NCI-H146 (cell line): ENCODE measurements around the gene PALLD.

Experiments
- DNase-seq: peaks from one replicate; lab custom pipeline; 2025; lab: John Stamatoyannopoulos, UW

PALLD gene

DNA sequence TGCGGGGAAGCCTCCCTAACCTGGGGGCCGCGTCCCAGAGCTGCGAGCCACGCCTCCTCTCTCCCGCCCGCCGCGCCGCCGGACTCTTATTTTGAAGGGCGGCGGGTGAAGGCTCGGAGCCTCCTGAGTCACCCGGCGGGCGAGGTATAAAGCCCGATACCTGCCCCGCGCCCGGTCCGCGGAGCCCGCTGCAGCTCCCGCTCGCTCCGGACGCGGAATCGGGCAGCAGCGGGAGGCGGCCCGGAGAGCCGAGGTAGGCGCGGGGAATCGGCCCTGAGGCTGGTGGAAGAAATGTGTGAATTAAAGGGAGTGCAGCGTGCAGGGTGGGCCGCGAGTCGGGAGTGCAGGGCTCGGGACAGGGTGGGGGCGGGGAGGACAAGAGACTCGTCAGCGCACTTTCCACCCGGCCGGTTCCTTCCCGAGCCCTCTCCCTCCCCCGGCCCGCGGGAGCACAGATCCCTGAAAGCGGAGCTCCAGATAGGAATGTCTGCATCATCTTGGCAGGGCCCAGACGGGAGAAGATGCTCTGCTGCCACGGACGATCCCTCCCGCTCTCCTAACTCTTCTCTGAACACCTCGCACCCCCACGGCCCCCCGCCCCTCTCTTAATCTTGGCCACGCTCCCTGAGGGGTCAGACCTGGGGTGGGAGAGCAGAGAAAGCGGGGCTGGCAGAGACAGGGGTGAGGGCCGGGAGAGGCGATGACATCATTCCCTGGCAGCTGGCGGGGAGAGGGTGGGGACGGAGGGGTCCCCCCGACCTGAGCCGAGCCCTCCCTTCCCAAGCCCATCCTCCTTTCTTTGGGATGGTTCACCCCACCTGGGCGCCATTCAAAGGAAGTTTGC lies 335.3 kb downstream of the PALLD start:
- peak; percentile 24 for DNase-seq

DNA sequence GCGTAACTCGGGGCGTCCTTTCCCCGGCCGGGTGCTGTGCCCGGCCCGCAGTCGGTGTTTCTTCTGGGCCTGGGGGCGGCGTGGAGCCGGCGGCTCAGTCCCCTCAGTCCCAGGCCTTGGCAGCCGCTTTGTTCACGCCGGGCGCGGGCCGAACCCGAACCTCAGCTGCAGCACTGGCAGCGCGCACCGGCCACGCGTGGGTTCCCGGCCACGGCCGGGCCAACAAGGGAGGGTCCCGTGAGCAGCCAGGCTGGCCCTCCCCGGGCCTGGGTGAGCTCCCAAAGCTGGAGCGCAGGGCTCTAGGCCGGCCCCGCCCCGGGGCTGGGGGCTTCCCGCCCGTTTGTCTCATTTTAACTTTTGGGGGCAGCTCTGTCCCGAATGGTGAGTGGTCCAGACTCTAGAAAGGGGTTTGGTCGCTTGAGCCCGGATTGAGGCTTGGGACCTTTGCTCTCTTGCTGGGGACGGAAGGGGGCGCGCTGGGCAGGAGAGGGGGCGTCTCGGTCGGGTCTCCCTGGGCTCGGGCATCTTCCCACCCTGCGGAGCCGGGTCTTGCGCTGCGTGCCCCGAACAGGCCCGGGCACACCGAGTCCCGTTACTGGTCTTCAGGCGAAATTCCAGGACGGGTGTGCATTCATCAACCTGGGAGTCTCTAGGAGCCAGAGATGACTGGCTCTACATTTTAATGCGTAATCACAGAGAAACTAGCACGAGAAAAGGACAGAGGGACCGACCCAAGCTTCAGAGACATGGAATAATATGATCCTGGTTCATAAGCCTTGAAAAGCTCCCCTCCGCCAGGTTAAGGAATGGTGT lies 336.1 kb downstream of the PALLD start:
- DNase-seq: no peak

DNA sequence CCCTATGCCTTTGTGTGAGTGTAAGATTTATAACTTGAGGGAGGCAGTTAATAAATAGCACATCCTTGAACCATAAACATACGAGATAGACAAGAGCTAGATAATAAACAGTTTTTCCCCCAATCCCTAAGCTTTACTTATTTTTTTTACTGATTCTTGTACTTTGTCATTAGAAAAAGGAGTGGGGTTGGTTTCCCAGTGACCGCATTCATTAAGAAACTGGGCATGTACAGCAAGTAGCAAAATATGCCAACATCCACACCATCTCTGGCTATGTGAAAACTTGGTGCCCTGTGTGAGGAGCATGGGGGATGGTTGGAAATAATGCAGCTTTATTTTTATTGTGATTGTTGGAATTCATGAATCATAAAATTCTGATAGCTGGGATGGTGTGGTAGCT lies 337.0 kb downstream of the PALLD start:
- DNase-seq: no peak

DNA sequence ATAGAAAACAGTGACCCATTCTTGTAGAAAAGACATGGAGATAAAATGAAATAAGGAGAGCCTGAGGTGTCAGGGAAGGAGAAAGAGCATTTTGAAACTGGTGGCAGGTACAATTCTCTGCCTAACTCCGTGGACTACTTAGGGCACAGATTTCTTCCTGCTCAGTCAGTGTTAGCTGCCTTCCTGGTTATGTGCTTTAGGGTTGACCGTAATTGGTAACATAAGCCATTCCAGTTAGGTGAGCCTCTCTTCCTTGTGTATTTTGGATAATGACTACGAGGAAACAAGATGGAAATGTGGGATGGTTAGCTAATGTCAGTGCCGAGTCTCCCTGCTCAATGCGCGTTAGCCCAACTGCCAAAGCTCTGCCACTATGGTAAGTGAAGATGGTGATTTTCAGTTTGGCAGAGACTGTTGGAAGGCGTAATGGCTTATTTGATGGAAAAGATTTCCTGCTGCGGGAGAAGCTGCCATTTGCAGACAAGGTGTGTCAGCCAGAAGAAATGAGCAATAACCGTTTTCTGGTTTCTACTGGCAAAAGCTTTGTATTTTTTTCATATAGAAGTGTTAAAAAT lies 339.1 kb downstream of the PALLD start:
- DNase-seq: no peak

DNA sequence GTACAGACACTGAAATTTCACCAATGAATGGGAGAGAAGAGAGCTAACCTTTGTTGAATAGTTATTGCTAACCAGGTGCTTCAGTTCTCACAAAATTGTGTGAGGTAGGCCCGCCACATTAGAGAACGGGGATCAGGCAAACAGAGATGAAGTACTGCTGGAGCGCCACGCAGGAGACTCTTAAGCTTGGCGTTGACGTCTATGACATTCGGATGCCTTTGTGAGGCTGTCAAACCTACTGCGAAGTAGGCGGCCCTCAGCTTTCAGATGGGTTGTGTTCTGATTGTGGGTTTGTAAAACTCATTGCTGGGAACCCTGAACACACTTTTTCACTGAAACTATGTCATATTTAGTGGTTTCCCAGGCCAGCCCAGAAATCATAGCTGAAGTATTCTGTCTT lies 339.6 kb downstream of the PALLD start:
- DNase-seq: no peak

DNA sequence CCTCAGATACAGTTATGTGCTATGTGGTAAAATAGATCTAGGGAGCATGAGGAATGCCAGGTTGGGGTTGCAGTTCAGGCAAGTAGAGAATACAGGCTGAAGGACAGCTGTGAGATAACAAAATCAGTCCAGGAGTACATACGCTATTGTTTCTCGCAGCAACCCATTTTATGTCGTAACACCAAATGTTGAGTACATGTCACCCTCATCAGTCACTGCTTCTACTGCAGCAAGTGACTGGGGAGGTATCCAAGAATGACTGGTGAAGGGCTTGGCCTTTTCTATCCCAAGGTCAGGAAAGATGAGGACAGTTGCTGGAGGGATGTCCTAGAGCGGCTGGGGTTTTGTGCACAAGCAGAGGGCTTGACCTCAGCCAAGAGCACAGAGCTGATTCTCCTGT lies 341.1 kb downstream of the PALLD start:
- DNase-seq: no peak

DNA sequence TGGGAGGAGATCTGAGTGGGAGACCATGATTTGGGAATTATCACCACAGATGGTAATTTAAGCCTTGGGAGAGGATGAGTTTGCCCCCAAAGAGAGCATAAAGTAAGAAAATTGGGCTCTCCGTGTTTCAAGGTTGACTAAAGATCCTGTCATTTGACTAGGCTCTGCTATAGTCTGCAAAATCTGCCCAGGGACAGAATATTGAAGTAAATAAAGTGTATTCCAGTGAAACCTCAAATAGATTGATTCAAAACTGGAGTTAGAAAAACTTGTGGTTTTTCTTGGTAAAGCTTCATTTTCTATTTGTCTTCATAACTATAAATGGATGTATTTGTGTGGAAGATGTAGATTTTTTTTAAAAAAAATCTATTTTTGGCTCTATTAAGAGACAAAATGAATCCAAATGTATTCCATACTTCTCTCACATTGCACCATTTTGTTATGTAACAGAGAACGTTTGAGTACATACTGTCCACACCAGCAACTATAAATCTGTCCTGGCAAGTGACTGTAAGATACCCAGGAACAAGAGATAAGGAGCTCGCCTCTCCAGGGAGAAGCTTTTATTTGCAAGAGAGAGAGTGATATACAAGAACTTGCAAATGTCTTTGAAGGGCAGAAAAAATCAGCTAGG lies 343.0 kb downstream of the PALLD start:
- no peak for DNase-seq

DNA sequence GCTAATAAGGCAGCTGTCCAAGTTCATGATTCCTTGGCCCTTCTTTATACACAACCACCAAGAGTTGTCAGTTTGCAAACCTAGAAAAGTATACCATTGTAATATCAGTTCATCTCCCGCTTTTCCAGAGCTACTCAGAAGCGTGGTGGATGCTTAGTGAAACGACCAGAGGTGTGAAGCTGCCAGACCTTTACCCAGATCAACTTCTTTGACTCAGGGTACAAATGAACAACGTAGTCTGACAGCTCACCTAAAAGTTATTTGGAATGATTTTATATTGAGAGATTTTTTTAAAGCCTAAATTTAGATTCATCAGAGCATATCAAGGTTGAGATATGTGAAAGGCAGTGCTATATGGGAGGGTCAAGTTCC lies 343.5 kb downstream of the PALLD start:
- DNase-seq: no peak

DNA sequence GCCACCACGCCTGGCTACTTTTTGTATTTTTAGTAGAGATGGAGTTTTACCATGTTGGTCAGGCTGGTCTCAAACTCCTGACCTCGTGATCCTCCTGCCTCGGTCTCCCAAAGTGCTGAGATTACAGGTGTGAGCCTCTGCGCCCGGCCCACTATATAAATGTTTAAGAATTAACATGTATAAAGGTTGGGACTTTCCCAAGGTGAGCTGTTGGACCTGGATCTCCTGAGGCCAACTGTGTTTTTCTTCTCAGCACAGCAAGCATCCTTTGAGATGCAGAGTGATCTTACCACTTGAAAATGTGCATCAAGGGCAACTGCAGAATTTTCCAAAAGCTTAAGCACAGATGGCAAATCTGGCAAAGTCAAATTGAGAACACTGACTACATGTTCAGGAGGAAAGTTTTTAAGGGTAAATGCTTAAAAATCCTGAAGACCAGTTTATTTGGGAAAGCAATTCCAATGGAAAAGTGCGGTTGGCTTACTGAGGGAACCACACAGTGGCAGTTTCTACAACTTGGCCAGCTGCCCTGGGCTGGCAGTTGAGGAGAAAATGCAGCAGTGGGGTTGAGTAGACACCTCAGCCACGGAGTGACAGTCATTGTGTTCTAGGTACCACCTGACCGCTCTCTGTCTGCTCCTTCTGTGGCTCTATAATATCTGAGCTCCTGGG lies 344.3 kb downstream of the PALLD start:
- no peak for DNase-seq

DNA sequence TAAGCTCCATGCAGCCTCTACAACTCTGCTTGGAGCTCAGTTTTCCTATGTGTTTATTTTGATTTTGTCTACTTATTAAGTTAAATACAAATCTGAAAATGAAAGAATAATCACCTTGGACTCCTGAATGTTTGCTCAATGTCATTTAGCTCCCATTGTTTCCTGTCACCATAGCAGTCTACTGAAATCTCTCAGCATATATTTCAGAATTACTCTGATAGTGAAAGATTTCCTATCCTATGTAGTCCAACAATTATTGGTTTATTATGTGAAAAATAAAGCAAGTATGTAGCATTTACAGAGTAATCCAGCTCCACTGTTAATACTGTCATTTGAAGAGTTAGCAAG lies 344.8 kb downstream of the PALLD start:
- DNase-seq: no peak

DNA sequence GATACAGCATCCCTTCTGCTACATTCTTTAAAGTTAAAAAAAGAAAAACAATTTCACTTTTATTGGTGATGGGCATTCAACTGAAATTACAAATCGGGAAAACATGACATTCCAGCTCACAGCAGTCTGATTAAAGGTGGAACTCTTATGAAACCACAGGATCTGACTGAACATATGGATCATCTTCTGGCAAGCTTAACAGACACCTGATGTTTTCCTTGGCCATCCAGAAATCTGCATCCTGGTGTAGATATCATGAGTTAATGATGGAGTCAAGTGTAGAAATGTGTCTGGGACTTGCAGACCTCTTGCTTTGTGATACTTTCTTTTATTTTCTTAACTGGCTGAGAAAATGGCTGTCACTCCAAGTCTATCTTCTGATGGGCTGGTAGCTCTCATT lies 345.3 kb downstream of the PALLD start:
- no peak for DNase-seq

DNA sequence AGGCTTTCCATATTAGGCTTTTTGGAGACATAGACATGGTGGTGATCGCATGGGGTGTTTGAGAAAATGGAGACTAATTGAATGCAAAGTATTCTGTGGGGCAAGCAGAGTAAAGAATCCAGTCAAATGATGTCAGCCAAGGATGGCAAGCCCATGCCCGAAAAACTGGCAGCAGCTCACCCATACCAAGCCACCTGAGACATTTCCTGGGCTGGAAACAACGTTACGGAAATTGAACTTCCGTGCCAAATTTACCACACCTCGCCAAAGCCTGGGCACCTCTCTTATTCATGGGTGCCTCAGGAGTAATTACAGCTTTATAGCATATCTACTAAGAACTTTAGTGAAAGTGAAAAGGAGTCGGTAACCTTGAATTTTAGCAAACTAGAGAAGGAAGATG lies 346.8 kb downstream of the PALLD start:
- no peak for DNase-seq

DNA sequence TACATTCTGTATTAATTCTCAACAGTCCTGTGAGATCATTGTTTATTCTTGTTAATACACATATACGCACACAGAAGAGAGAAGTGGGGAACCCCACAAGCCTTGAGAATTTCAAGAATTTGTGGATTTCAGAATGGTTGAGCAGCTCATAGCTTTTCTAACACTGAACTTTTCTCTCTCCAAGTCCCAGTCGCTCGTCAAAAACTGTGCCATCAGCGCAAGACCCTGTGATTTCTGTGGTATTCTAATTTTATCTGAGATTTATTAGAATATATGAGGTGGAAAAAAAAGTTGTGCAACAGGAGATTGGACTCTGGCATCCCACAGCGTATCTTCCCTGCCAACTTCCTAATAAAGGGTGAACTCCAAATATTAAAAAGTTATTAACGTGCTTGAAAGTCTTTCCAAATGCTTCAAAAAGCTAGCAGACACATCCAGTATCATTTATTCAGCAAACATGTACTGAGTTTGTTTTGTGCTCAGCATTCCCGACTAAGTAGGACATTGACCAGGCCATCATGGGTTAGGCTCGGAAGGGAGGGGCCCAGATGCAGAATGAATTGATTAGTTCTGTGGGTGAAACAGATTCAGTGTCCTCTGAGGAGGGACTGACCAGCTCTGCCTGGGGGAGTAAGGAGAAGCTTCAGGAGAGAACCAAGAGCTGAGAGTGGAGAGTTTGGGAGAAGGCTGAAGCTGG lies 347.6 kb downstream of the PALLD start:
- DNase-seq: no peak

DNA sequence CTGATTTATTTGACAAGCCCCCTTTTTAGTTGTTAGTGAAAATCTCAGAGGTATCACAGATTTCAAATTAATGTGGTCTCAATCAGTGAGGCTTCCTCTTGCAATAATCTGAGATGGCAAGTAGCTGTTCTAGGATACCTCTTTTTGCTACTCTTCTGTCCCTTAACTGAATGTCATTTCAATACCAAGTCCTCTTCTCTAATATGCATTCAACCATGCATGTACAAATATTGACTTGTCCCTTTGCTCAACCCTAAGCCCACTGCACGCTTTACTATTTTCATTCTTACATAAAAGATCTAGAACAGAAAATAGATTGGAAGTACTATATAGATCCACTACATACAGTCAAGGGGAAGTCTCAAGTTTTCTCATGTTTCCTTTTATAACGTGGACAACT lies 349.0 kb downstream of the PALLD start:
- no peak for DNase-seq

DNA sequence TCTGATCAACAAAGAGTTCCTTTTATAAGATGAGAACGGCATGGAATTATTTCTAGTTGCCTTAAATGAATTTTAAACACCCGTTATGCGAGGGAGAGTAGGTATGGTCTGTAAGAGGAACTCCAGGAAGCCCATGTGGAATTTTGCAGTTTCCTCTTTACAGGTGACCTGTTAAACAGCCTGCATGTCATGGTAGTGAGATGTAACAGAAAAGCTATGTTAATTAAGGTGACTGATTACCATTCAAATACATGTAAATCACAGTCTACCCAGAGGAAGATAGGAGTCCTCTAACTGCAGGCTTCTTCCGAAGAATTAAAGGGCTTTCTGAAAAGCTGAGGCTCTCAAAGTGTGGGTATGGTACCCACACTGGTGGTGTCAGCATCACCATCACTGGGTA lies 349.6 kb downstream of the PALLD start:
- no peak for DNase-seq

DNA sequence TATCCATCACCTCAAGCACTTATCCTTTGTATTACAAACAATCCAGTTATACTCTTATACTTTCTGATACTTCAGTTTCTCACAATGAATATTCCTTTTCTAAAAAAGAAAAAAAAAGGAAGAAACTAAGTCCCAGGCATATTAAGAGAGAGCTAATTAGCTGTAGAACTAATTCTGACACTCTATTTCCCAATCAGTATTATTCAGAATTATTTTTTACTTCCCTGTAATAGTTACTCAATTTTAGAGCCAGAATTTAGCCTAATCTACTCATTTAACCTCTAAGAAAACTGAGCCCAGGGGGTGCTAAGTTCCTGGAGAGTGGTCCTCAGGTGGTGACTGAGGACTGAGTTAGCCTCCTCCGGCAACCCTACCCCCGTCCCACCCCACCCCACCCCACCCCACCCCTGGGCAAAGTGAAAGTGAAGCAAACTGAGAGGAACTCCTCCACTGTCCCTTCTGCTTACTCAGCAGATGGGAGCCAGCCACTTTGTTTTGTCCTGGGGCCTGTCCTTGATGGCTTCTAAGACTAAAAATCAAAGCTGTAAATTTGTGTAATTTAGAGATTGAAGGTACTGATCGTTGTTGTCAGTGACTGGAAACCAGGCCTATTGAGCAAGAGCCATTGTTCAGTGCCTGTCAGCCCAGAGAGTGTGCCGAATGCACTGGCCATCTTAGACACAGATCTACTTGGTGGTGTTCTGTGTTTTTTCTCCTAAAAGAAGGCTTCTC lies 351.1 kb downstream of the PALLD start:
- DNase-seq: no peak

DNA sequence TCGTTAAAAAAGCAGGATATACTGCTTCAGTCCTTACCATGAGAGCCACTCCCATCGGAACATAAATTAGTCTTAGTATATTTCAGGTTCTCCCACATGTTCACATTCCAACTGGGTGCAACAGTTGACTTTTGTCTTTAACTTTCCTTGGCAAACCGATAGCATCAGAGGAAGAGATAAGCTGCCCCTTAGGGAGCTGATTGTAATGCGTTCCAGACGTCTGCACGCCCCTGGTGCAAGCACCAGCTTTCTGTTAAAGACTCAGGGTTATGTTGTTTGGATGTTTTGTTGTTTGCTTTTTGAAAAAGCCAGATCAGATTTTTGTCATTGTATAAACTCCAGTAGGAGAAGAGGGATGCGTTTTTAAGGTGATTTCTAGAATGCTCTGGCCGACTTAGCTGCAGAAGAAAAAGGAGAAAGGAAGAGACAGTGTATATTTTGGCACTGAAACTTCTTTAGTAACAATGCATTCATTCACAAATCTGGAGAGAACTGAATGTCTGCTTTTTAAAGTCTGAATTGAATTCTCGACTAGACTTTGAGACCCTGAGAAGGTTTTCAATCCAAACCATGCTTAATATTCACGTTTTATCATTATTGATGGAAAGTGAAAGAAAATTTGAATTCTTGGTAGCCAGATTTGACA lies 352.3 kb downstream of the PALLD start:
- no peak for DNase-seq

DNA sequence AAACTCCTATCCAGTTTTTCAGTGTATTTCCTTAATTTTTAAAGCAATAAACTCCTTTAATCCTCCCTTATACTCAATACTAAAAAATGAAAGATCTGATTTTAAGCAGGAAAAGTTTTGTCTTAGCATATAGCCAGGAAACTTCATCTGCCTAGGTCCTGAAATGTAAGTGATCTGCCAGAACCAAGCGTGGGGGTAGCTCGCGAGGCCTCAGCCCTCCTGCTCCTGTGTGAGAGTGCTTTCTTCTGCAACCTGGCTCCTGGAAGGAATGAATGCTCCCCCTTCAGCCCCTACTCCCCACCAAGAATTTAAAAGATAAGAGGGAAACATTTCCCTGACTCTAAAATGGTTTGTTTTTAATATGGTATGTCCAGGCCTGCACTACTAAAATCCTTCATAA lies 353.1 kb downstream of the PALLD start:
- DNase-seq: no peak

DNA sequence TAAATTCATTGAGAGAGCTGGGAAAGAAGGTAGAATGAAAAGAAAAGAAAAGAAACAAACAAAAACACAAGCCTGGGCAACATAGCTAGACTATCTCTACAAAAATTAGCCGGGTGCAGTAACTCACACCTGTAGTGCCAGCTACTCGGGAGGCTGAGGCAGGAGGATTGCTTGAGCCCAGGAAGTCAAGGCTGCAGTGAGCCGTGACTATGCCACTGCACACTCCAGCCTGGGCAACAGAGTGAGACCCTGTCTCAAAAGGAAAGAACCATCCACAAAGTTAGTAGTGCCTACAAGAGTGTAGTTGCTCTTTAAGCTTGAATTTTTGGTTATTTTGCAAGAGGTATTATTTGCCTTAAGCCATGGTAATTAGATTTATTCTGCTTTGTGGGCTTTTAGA lies 355.5 kb downstream of the PALLD start:
- DNase-seq: no peak

DNA sequence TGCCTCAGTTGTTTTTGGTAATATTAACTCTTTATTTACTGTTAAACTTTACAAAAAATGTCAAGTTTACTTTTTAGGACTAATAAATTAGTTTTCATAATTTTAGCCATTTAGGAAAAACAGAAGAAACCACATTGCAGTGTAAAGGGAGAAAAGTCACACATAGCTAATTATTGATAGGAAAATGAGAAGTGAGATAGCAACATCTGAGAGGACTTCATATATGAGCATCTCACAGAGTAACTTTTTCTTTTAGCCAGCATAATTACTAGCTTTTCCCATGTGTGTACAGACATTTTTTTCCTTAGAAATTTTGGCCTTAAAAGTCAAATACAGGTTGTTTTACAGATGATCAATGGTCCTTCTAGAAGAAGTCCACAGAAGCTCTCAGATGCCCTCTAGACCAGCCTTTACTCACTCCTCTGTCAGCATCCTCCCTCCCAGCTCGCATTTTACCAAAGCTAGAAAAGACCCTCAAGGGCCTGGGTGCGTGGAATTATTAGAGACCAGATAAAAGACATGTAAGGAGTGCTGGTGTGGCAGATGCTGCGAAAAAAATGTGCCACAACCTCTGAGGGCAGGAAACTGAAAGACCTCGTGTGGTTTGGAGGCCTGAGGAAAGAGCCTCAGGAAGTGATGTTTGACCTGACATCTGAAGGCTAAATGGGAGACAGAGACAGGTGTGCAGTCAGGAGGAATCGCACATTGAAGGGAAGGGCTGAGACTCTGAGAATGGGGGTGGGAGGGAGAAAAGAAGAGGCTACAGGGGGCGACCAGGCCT lies 356.3 kb downstream of the PALLD start:
- no peak for DNase-seq
